ENCODE measurements around the gene CCDC87.
"Not testable (repeated sequence)": the region's sequence is repeated elsewhere in the genome, so short reads cannot be mapped to it uniquely, and the experiment has no call there.

Gene CCDC87

GRCh38 chr11:66614073-66614472, 21.2 kb upstream of the CCDC87 start:
- no peak for DNase-seq

- no peak for DNase-seq
These were observed 19.6 kb upstream of the CCDC87 start for GRCh38 chr11:66612458-66612857.

GRCh38 chr11:66609721-66610617, 17.1 kb upstream of the CCDC87 start:
- no peak for DNase-seq

GRCh38 chr11:66607126-66607834, 14.4 kb upstream of the CCDC87 start:
- no peak for DNase-seq

GRCh38 chr11:66606608-66607007, 13.7 kb upstream of the CCDC87 start:
- not testable (repeated sequence) for DNase-seq

- DNase-seq: no peak
These were observed 11.3 kb upstream of the CCDC87 start for GRCh38 chr11:66604155-66604554.

GRCh38 chr11:66603072-66603471, 10.2 kb upstream of the CCDC87 start:
- DNase-seq: no peak

- DNase-seq: no peak
These were observed 7.9 kb upstream of the CCDC87 start for GRCh38 chr11:66600631-66601233.

GRCh38 chr11:66600219-66600618, 7.4 kb upstream of the CCDC87 start:
- DNase-seq: no peak

GRCh38 chr11:66598993-66599392, 6.1 kb upstream of the CCDC87 start:
- no peak for DNase-seq

GRCh38 chr11:66595245-66595904, 2.5 kb upstream of the CCDC87 start:
- DNase-seq: peak in 2 of 6 experiments; percentile 29 to 45

- no peak for DNase-seq
These were observed 787 bp upstream of the CCDC87 start for GRCh38 chr11:66593650-66594049.

- DNase-seq: no peak
These were observed 406 bp upstream of the CCDC87 start for GRCh38 chr11:66593303-66593635.

GRCh38 chr11:66591175-66591574, 1.7 kb downstream of the CCDC87 start:
- DNase-seq: no peak

- no peak for DNase-seq
These were observed 2.7 kb downstream of the CCDC87 start for GRCh38 chr11:66589996-66590675.

- not testable (repeated sequence) for DNase-seq
These were observed 3.5 kb downstream of the CCDC87 start for GRCh38 chr11:66589315-66589714.

- DNase-seq: no peak
These were observed 6.7 kb downstream of the CCDC87 start for GRCh38 chr11:66586136-66586535.

- DNase-seq: not testable (repeated sequence)
These were observed 7.4 kb downstream of the CCDC87 start for GRCh38 chr11:66585447-66585846.

GRCh38 chr11:66582565-66583147, 10.2 kb downstream of the CCDC87 start:
- not testable (repeated sequence) for DNase-seq

GRCh38 chr11:66581261-66581660, 11.6 kb downstream of the CCDC87 start:
- DNase-seq: no peak

- no peak for DNase-seq
These were observed 12.1 kb downstream of the CCDC87 start for GRCh38 chr11:66580803-66581202.

- DNase-seq: peak; percentile 24 to 76 (median 72)
These were observed 13.8 kb downstream of the CCDC87 start for GRCh38 chr11:66579017-66579606.
